KMS-11 (cell line): Measurements from ENCODE around the gene AIP.

Source experiments
- H2AFZ ChIP-seq: fragments of 200-600 bp; sonication (generic); 2 replicates; pipeline ENCODE4 v1.6.1; 2016; ENCODE audit warnings: antibody characterized with exemption, mixed run types, low read depth
- H3K27ac ChIP-seq: fragments of 200-600 bp; sonication (generic); 2 replicates; pipeline ENCODE4 v1.6.1; 2016; ENCODE audit warnings: mild to moderate bottlenecking, mixed run types
- H3K27me3 ChIP-seq: fragments of 200-600 bp; sonication (generic); 2 replicates; pipeline ENCODE4 v1.6.1; 2017; ENCODE audit warnings: mild to moderate bottlenecking, low read depth, mixed run types, moderate library complexity; ENCODE audit not compliant: insufficient read depth
- H3K36me3 ChIP-seq: fragments of 200-600 bp; sonication (generic); 2 replicates; pipeline ENCODE4 v1.6.1; 2017; ENCODE audit warnings: mild to moderate bottlenecking, mixed run types; ENCODE audit not compliant: insufficient read depth
- H3K4me1 ChIP-seq: fragments of 200-600 bp; sonication (generic); 2 replicates; pipeline ENCODE4 v1.6.1; 2016; ENCODE audit warnings: mild to moderate bottlenecking, low read depth, mixed run types; ENCODE audit not compliant: poor library complexity, severe bottlenecking
- H3K4me2 ChIP-seq: fragments of 200-600 bp; sonication (generic); 2 replicates; pipeline ENCODE4 v1.7.0; 2016; ENCODE audit warnings: mild to moderate bottlenecking, mixed run types
- H3K4me3 ChIP-seq: fragments of 200-600 bp; sonication (generic); IDR thresholded peaks from 2 replicates; pipeline ENCODE4 v1.6.1; 2017; ENCODE audit warnings: low read depth, low read length, mixed read lengths; ENCODE audit not compliant: insufficient read depth
- H3K79me2 ChIP-seq: fragments of 200-600 bp; sonication (generic); 2 replicates; pipeline ENCODE4 v1.6.1; 2016; ENCODE audit warnings: low read depth, mixed run types; ENCODE audit not compliant: insufficient read depth
- H3K9ac ChIP-seq: fragments of 200-600 bp; sonication (generic); 2 replicates; pipeline ENCODE4 v1.6.1; 2016; ENCODE audit warnings: mild to moderate bottlenecking, mixed run types
- H4K20me1 ChIP-seq: fragments of 200-600 bp; sonication (generic); 2 replicates; pipeline ENCODE4 v1.6.1; 2016; ENCODE audit warnings: mild to moderate bottlenecking, mixed run types; ENCODE audit not compliant: insufficient read depth
- TF ChIP-seq, protein P1 (sequence below): fragments of 200-600 bp; sonication (generic); conservative IDR thresholded peaks from 2 replicates; pipeline ENCODE4 v1.6.1; 2017; ENCODE audit warnings: low read depth, mild to moderate bottlenecking, antibody characterized with exemption, low read length, moderate library complexity, mixed read lengths

Gene AIP

DNA sequence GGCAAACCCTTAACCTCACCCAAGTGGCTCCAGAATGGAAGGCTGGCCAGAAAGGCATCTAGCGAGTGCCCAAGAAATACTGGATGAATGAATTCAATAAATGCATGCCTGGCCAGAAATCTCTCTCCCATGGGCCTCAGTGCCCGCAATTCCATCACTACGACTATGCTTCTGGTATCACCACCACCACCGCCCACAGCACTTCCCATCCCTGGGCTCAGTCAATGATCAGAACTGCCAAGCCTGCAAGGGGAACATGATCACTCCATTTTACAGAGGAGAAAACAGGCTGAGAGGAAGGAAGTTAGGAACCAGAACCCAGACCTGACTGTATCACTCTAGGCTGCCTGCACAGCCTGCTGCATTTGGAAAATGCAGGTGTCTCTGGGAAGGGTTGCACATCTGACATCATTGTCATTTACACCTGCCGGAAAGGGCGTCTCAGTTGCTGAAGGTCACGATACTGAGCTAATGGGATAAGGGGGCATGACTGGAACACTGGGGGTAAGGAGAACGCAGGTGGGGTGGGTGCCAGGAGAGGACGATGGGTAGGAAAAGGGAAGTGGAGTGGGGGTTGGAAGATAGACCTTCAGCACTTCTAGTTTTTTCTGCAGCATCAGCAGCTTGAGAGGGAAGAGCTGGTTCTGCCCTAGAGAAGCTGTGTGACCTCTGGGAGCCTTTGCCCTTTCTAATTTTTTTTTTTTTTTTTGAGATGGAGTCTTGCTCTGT is 33.5 kb upstream of the AIP start:
- H3K79me2 ChIP-seq = no peaks in the 10 kb centered on the region
- no peaks in the 10 kb centered on the region for H4K20me1 ChIP-seq
- no peak overlapping the region for H2AFZ ChIP-seq
- no peak overlapping the region for H3K4me2 ChIP-seq
- no peaks in the 10 kb centered on the region for H3K4me1 ChIP-seq
- no peaks in the 10 kb centered on the region for H3K36me3 ChIP-seq
- H3K9ac ChIP-seq = no peak overlapping the region
- TF ChIP-seq, protein P1, sequence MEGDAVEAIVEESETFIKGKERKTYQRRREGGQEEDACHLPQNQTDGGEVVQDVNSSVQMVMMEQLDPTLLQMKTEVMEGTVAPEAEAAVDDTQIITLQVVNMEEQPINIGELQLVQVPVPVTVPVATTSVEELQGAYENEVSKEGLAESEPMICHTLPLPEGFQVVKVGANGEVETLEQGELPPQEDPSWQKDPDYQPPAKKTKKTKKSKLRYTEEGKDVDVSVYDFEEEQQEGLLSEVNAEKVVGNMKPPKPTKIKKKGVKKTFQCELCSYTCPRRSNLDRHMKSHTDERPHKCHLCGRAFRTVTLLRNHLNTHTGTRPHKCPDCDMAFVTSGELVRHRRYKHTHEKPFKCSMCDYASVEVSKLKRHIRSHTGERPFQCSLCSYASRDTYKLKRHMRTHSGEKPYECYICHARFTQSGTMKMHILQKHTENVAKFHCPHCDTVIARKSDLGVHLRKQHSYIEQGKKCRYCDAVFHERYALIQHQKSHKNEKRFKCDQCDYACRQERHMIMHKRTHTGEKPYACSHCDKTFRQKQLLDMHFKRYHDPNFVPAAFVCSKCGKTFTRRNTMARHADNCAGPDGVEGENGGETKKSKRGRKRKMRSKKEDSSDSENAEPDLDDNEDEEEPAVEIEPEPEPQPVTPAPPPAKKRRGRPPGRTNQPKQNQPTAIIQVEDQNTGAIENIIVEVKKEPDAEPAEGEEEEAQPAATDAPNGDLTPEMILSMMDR = no peak
- no peak overlapping the region for H3K4me3 ChIP-seq
- H3K27me3 ChIP-seq = peaks cover 30% of the 10 kb centered on the region
- H3K27ac ChIP-seq = no peak overlapping the region

DNA sequence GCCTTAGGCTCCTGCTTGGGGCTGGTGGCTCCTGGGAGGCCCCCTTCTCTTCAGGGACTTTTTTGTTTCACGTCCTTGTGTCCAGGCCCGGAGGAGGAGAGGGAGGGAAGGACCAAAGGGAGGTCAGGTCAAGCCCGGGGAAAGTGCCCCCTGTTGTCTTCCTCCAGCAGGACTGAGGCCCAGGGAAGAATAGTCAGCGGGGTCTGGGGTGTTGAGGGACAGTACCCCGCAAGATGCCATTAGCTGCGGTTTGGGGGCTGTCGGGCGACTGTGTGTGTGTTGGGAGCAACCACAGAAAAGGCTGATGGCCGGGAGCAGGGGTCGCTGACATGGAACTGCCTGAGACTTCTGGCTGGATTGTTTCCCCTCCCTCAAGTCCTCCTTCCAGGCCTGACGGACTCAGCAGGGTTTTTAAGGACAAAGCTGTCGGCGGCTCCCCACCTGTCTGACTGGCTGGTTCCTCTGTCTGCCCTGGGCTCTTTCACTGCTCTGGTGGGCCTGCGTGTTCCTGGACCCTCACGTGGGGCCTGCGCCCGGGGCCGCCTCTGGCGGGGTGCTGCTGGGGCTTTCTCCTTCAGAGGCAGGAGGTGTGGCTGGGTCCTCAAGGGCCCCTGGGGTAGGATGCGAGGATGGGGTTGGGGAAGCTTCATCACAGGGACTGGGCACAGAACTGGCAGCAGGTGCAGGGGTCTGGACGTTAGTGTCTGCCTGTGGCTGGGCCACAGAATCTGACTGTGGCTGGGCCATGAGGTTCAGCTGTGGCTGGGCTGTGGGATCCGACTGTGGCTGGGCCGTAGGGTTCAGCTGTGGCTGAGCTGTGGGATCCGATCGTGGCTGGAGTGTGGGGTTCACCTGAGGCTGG is 31.8 kb upstream of the AIP start:
- Histone ChIP-seq H3K79me2 (no peaks in the 10 kb centered on the region), H3K27me3 (peaks cover 20% of the 10 kb centered on the region), H3K4me1 (no peaks in the 10 kb centered on the region), H3K4me2 (no peak overlapping the region), H3K27ac (no peak overlapping the region), H3K9ac (no peak overlapping the region), H2AFZ (no peak overlapping the region), H3K36me3 (no peaks in the 10 kb centered on the region), H4K20me1 (no peaks in the 10 kb centered on the region), H3K4me3 (no peak overlapping the region)
- TF ChIP-seq, protein P1 = no peak

DNA sequence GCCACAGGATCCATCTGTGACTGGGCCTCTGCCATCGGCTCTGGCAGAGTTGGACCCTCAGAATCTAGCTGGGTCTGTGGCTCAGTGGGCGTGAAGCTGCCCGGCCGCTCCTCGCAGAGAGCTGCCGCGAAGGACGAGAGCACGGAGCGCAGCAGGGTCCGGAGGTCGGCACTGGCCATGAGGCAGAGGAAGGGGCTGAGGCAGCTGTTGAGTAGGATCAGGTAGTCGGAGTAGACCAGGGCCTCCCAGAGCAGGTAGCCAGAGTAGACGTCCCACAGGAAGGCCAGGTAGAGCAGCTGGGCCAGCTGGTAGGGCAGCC is 31.2 kb upstream of the AIP start:
- H3K4me1 ChIP-seq = no peaks in the 10 kb centered on the region
- no peak overlapping the region for H2AFZ ChIP-seq
- H3K9ac ChIP-seq = no peak overlapping the region
- H3K27ac ChIP-seq = no peak overlapping the region
- H3K27me3 ChIP-seq = peaks cover 16% of the 10 kb centered on the region
- H3K36me3 ChIP-seq = no peaks in the 10 kb centered on the region
- no peaks in the 10 kb centered on the region for H3K79me2 ChIP-seq
- no peaks in the 10 kb centered on the region for H4K20me1 ChIP-seq
- no peak overlapping the region for H3K4me2 ChIP-seq
- TF ChIP-seq, protein P1 = no peak
- H3K4me3 ChIP-seq = no peak overlapping the region

GRCh38 chr11:67452141-67452952 is 30.5 kb upstream of the AIP start, which contains the start of gene GPR152:
GPR152 (minus strand) TSS chr11:67452729; CDS start chr11:67452724, 5 bp downstream.
- Histone ChIP-seq H3K4me3 (no peak within 1 kb of the TSS), H4K20me1 (no peaks in the 10 kb centered on the region), H2AFZ (no peak within 1 kb of the TSS), H3K4me1 (no peaks in the 10 kb centered on the region), H3K36me3 (no peaks in the 10 kb centered on the region), H3K27ac (no peak within 1 kb of the TSS), H3K4me2 (no peak within 1 kb of the TSS), H3K9ac (no peak within 1 kb of the TSS), H3K27me3 (peaks cover 9% of the 10 kb centered on the region; the same call in 1 of the 2 replicates), H3K79me2 (no peaks in the 10 kb centered on the region)
- TF ChIP-seq, protein P1 = no peak
